Testis (tissue), 2 donors: ENCODE results near the gene DPP6.
"Not testable (repeated sequence)": the region's sequence is repeated elsewhere in the genome, so short reads cannot be mapped to it uniquely, and the experiment has no call there.

Experiments
- POLR2A ChIP-seq: fragments of 450-650 bp; IDR thresholded peaks from one replicate; pipeline ENCODE4 v1.6.1; 2017; ENCODE audit warnings: antibody characterized with exemption, mild to moderate bottlenecking, moderate library complexity
- TF ChIP-seq, protein P1 (sequence below), 3 experiments: fragments of 450-650 bp in 2 of 3; fragments of 200-600 bp in 1 of 3; sonication (generic) in 1 of 3; IDR thresholded peaks; one replicate each; pipeline ENCODE4 v1.5.1; 2016 to 2019; ENCODE audit warnings: antibody characterized with exemption in 3 of 3, mild to moderate bottlenecking in 2 of 3, moderate library complexity in 1 of 3

DNA sequence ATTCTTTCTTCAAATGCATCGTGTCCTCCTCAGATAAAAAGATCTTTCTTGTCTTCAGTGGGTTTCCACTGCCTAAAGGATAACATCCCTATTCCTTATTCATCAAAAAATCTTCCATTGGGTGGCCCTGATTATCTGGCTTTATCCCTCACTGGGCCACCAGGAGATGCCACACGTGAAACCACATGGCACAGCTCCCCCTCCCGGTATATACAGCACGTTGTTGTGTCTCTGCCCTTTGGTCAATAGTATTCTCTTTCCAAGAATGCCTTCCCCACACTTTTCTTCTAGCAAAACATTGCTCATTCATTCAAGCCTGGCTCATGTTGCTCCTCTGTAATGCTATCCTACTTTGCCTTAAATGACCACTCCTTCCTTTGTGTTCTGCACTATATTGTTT is 80.4 kb downstream of the DPP6 start:
- TF ChIP-seq, protein P1, sequence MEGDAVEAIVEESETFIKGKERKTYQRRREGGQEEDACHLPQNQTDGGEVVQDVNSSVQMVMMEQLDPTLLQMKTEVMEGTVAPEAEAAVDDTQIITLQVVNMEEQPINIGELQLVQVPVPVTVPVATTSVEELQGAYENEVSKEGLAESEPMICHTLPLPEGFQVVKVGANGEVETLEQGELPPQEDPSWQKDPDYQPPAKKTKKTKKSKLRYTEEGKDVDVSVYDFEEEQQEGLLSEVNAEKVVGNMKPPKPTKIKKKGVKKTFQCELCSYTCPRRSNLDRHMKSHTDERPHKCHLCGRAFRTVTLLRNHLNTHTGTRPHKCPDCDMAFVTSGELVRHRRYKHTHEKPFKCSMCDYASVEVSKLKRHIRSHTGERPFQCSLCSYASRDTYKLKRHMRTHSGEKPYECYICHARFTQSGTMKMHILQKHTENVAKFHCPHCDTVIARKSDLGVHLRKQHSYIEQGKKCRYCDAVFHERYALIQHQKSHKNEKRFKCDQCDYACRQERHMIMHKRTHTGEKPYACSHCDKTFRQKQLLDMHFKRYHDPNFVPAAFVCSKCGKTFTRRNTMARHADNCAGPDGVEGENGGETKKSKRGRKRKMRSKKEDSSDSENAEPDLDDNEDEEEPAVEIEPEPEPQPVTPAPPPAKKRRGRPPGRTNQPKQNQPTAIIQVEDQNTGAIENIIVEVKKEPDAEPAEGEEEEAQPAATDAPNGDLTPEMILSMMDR (IDR thresholded peaks at IDR 0.05): not testable (repeated sequence)
- not testable (repeated sequence) for TF ChIP-seq POLR2A
